SU-DHL-6 (cell line): Measurements from ENCODE around the gene MYBPH.

Experiments used
- H2AFZ ChIP-seq: fragments of 200-600 bp; sonication (generic); 2 replicates; pipeline ENCODE4 v1.6.1; 2014; ENCODE audit warnings: low read depth, mild to moderate bottlenecking, moderate library complexity, mixed read lengths, antibody characterized with exemption, low read length; ENCODE audit not compliant: severe bottlenecking
- H3F3A ChIP-seq: fragments of 200-600 bp; shearing (Covaris generic); 2 replicates; pipeline ENCODE4 v1.6.0; 2016; ENCODE audit warnings: antibody characterized with exemption, mild to moderate bottlenecking; ENCODE audit not compliant: insufficient read depth
- H3K27ac ChIP-seq: fragments of 200-600 bp; sonication (generic); 2 replicates; pipeline ENCODE4 v1.5.1; 2016; ENCODE audit warnings: low read depth, mild to moderate bottlenecking, low read length, moderate library complexity, mixed read lengths
- H3K27me3 ChIP-seq: fragments of 200-600 bp; sonication (generic), shearing (Covaris generic); 2 replicates; pipeline ENCODE4 v1.6.0; 2014; ENCODE audit warnings: mild to moderate bottlenecking, low read length
- H3K36me3 ChIP-seq: fragments of 200-600 bp; sonication (generic); 2 replicates; pipeline ENCODE4 v1.6.1; 2014; ENCODE audit warnings: mild to moderate bottlenecking, low read length, mixed read lengths
- H3K4me2 ChIP-seq: fragments of 300-600, 200-600 bp; shearing (Covaris generic), sonication (generic); 2 replicates; pipeline ENCODE4 v1.6.0; 2014; ENCODE audit warnings: low read length, low read depth, mild to moderate bottlenecking; ENCODE audit not compliant: poor library complexity, severe bottlenecking
- H3K4me3 ChIP-seq: fragments of 200-600 bp; sonication (generic); 2 replicates; pipeline ENCODE4 v1.5.1; 2014; ENCODE audit warnings: antibody characterized with exemption, low read length, mild to moderate bottlenecking, mixed read lengths; ENCODE audit not compliant: insufficient read depth, poor library complexity, severe bottlenecking
- H3K79me2 ChIP-seq: fragments of 200-600 bp; sonication (generic); 2 replicates; pipeline ENCODE4 v1.6.1; 2014; ENCODE audit warnings: mild to moderate bottlenecking, low read length, moderate library complexity; ENCODE audit not compliant: insufficient read depth
- H3K9ac ChIP-seq: fragments of 200-600 bp; sonication (generic); 2 replicates; pipeline ENCODE4 v1.7.0; 2014; ENCODE audit warnings: mild to moderate bottlenecking, low read length
- H3K9me2 ChIP-seq: fragments of 200-600 bp; sonication (generic); replicated peaks from 2 replicates; pipeline ENCODE4 v1.6.1; 2014; ENCODE audit warnings: low read length; ENCODE audit not compliant: insufficient read depth
- H3K9me3 ChIP-seq: fragments of 200-600 bp; sonication (generic); 2 replicates; pipeline ENCODE4 v1.6.1; 2014; ENCODE audit warnings: low read length, mixed read lengths; ENCODE audit not compliant: insufficient read depth
- H4K20me1 ChIP-seq: fragments of 200-600 bp; sonication (generic); 2 replicates; pipeline ENCODE4 v1.6.1; 2014; ENCODE audit warnings: low read depth, mild to moderate bottlenecking, antibody characterized with exemption, low read length, moderate library complexity, mixed read lengths
- CTCF ChIP-seq: fragments of 200-600 bp; sonication (generic); IDR thresholded peaks from one replicate; pipeline ENCODE4 v1.5.1; 2017; ENCODE audit warnings: antibody characterized with exemption, mild to moderate bottlenecking, low read length, moderate library complexity; ENCODE audit not compliant: insufficient read depth, poor library complexity, severe bottlenecking
- EZH2phosphoT487 ChIP-seq: fragments of 200-600 bp; sonication (generic), shearing (Covaris generic); conservative IDR thresholded peaks from 2 replicates; pipeline ENCODE4 v1.6.1; 2018; ENCODE audit warnings: mild to moderate bottlenecking, antibody characterized with exemption, low read length, moderate library complexity, mixed read lengths

Gene MYBPH

GRCh38 chr1:203169770-203170520 is 5.7 kb downstream of the MYBPH start:
- Histone ChIP-seq H3K79me2 (no peaks in the 10 kb centered on the region), H3K4me2 (no peak overlapping the region), H3K9ac (no peak overlapping the region), H3K27me3 (no peaks in the 10 kb centered on the region), H3K27ac (no peak overlapping the region), H3K4me3 (no peak overlapping the region), H3K36me3 (no peaks in the 10 kb centered on the region), H3F3A (no peaks in the 10 kb centered on the region), H3K9me2 (no peaks in the 10 kb centered on the region), H2AFZ (no peak overlapping the region), H4K20me1 (no peaks in the 10 kb centered on the region), H3K9me3 (no peaks in the 10 kb centered on the region)
- no peak for TF ChIP-seq CTCF
- TF ChIP-seq EZH2phosphoT487, result no peak

DNA sequence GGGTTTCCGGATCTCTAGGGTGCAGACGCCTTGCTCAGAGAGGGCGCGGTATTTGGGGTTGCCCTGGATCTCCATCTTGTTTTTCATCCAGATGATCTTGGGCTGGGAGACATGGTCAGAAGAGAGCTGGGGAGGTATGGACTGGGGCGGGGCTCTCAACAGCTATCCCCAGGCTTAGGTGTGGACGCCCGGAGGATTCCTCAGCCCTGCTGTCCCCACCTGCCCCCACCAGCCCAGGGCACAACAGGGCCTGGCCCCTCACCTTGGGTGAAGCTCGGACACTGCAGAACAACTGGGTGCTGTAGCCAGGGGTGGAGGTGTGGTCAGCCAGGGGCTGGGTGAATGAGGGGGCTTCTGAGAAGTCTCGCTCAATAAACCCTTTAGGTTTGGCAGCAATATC is 6.6 kb downstream of the MYBPH start:
- TF ChIP-seq CTCF, result no peak
- TF ChIP-seq EZH2phosphoT487, result no peak
- Histone ChIP-seq H3K9me3 (no peaks in the 10 kb centered on the region), H3F3A (no peaks in the 10 kb centered on the region)

GRCh38 chr1:203168256-203168786 is 7.3 kb downstream of the MYBPH start:
- H2AFZ ChIP-seq, result no peak overlapping the region
- H3K27ac ChIP-seq, result no peak overlapping the region
- H4K20me1 ChIP-seq, result no peaks in the 10 kb centered on the region
- no peaks in the 10 kb centered on the region for H3K9me3 ChIP-seq
- TF ChIP-seq EZH2phosphoT487, result no peak
- TF ChIP-seq CTCF, result no peak
- H3F3A ChIP-seq, result no peaks in the 10 kb centered on the region
- H3K79me2 ChIP-seq, result no peaks in the 10 kb centered on the region
- H3K9me2 ChIP-seq, result no peaks in the 10 kb centered on the region
- H3K4me3 ChIP-seq, result no peak overlapping the region
- H3K27me3 ChIP-seq, result no peaks in the 10 kb centered on the region
- no peak overlapping the region for H3K4me2 ChIP-seq
- no peaks in the 10 kb centered on the region for H3K36me3 ChIP-seq
- H3K9ac ChIP-seq, result no peak overlapping the region

More for the DNA sequence above, 6.6 kb downstream of the MYBPH start:
- Histone ChIP-seq H3K9me2 (no peaks in the 10 kb centered on the region), H3K27me3 (no peaks in the 10 kb centered on the region), H3K4me3 (no peak overlapping the region), H3K4me2 (no peak overlapping the region), H4K20me1 (no peaks in the 10 kb centered on the region), H3K36me3 (no peaks in the 10 kb centered on the region), H2AFZ (no peak overlapping the region), H3K79me2 (no peaks in the 10 kb centered on the region), H3K9ac (no peak overlapping the region), H3K27ac (no peak overlapping the region)
